Skeletal muscle cell (primary cell): ENCODE measurements around the gene TSSK2.

Source experiments
- DNase-seq: peaks from one replicate; pipeline ENCODE4 v3.0.0-alpha.2; 2010; ENCODE audit warnings: low read depth
- H3K4me3 ChIP-seq: 2 replicates; pipeline ENCODE4 v1.5.1; 2011; ENCODE audit warnings: low read depth, mild to moderate bottlenecking, control low read depth, low read length, moderate library complexity

Gene TSSK2

GRCh38 chr22:19122752-19123492 lies 8.2 kb upstream of the TSSK2 start:
- DNase-seq, result no peak
- H3K4me3 ChIP-seq, result peak overlapping the region; percentile 51

DNA sequence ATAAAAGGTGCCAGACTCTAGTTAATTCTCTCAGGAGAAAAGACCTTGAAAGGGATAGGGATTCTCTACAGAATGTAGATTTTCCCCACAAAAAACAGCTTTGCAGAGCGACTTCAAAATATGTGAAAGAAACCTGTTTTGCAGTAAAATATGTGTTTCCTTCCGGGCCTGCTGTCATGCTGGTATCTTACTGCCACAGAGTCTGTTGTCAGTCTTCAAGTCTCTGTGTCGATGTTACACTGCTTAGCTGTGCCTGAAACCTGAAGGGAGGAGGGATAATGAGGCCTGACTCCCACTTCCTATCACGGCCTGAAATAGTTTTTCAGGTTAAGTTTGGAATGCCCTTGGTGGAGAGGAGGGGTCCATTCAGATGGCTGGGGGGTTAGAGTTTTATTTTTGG lies 7.2 kb upstream of the TSSK2 start:
- no peak for DNase-seq
- no peak overlapping the region for H3K4me3 ChIP-seq

DNA sequence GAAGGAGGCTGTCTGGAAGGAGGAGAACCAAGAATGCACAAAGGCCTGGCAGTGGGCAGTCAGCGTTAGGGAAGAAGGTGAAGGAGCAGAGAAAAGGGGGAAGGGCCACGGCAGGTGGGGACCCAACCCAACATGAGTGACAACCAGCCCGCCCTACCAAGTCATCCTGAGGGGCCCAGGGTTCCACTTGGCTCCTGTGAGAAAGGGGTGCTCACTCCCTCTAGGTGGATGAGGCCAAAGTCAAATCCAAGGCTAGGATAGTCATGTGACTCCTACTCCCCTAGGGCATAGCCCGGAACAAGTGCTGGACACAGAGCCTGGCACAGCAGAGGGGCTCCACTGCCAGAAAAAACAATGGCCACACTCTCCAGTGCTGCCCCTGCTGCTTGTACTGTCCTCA lies 6.7 kb upstream of the TSSK2 start:
- DNase-seq, result no peak
- no peak overlapping the region for H3K4me3 ChIP-seq

DNA sequence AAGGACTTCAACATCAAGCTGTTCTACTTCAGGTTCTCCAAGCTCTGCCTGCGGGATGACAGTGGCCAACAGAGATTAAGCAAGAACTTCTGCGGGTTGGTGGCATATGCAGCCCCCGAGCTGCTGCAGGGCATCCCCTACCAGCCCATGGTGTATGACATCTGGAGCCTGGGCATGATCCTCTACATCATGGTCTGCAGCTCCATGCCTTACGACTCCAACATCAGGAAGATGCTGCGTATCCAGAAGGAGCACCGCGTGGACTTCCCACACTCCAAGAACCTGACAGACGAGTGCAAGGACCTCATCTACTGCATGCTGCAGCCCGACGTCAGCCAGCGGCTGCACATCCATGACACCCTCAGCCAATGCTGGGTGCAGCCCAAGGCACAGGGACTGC lies 6.1 kb upstream of the TSSK2 start:
- DNase-seq, result no peak

DNA sequence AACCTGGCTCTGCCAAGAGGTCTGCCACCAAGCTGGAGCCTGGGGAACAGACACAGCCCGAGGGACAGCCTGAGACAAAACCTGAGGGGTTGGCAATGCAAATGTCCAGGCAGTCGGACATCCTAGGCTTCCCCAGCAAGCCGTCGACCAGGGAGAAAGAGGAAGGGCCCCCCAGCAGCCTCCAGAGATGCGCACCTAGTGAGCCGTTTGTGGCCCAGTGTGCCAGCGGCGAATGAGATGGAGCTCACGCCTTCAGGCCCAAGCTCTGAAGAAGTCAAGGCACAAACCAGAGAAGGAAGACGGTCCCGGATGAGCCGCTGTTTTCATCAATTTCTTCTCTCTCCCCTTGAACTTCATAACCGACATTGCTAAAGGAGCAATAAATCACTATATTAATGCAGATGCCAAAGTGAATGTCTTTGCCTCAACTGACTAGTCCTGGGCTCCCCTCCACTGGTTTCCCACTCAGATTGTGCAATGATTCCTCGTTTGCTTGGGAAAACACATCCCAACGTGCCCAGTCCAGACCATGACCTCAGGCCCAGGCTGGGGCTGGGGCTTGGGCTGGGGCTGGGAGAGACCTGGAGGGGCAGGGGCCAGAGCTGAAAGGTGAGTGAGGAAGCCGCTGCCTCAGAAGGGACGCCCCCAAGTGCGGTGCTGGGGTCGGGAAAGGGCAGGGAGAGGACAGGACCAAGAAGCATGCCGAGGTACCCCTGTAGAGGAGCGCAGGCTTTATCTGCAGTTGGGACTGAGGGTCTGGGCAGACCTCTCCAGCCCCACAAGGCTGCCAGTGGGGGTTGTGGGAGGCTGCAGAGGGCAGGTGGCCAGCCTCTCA lies 5.4 kb upstream of the TSSK2 start:
- no peak for DNase-seq

More for the DNA sequence above, 6.1 kb upstream of the TSSK2 start:
- no peak overlapping the region for H3K4me3 ChIP-seq

DNA sequence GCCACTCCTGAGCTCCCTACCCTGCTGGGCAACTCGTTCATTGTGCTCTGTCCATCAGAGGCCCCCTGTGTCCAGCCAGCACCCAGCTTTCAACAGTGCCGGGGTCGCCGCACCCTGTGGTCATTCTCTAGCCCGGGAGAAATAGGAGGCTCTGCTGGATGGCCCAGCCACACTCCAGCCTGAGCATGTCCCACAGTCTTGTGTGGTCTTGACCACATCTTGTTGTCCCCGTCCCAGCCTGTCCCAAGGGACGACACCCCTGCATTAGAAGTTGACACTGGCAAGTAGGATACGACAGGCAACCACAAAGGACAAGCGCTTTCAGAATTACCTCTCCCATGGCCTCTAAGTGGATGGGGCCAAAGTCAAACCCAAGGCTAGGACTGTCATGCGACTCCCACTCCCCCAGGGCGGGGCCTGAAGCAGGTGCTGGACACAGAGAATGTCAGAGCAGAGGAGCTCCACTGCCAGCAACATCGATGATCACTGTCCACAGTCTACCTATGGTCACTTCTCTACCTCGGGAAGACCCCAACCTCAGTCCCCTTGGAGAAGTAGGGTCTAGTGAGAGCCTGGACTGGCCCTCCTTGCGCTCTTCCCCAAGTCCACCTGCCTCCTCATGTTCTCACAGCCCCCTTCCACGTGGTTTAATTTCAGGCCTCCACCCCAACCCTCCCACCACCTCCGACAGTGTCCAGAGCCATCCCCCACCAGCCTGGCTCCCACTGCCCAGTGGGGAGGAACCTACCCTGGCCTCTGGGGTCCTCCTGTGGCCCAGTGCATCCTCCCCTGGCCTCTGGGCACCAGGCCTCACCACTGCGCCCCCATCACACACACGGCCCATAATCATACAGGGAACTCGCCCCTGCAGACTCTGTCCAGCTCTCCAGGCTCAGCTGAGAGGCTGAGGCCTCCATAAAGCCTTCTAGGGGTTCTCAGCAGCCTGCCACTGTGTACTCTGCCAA lies 4.5 kb upstream of the TSSK2 start:
- no peak for DNase-seq

More for the DNA sequence above, 5.4 kb upstream of the TSSK2 start:
- no peak overlapping the region for H3K4me3 ChIP-seq

GRCh38 chr22:19127329-19128008 lies 3.6 kb upstream of the TSSK2 start:
- H3K4me3 ChIP-seq, result no peak overlapping the region
- no peak for DNase-seq

More for the DNA sequence above, 4.5 kb upstream of the TSSK2 start:
- H3K4me3 ChIP-seq, result no peak overlapping the region

- no peak for DNase-seq
- no peak overlapping the region for H3K4me3 ChIP-seq
Observed at GRCh38 chr22:19128009-19128401, 3.1 kb upstream of the TSSK2 start.

DNA sequence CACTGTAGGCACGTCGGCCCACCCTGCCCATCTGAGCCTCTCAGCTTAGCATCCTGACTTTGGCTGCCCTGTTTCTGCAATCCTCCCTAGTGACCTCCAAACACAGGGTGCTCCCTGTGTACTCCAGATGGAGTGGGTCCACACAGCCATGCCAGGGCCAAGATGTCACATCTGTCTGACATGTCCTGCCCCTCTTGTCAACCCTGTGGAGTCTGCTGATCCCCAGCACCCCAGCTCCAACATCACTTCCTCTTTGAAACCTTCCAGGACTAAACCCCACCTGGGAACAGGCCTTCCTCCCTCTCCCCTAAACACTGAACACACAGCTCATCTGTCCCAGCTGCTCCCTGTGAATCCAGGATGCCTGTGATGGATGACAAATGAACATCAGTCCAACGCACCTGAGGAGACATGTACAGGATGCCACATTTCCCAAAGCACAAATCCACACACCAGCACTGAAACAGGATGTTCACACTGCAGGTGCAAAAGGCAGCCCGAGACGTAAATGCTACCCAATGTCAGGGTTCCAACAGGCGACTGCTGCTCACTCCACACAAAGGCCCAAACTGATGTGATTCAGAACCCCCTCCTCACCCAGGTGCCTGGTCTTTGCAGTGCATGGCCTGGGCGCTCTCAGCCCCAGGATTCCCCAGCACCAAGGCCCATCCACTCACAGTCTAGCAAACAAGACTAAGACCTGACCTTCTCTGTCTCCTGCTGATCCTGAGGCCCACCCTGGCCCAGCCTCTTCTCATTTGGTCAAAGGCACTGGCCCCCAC lies 2.0 kb upstream of the TSSK2 start:
- DNase-seq, result no peak

DNA sequence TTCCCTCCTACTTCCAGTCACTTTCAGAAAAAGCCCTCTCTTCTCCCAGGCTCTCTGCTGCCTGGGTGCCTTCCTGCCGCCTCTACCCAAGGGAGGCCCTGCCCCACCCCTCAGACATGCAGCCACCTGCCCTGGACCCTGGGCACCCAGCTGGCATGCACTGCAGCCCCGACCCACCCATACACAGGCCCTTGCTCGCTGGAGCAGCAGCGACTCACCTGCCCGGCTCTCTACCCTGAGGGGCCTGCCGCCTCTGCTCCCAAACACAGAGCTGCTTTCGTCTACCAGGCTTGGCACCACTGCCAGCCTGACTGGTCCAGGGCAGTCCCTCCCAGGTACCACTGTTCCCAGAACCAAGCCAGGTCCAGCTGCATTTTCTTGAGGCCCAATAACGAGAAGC lies 1.2 kb upstream of the TSSK2 start:
- H3K4me3 ChIP-seq, result no peak overlapping the region
- no peak for DNase-seq

More for the DNA sequence above, 2.0 kb upstream of the TSSK2 start:
- H3K4me3 ChIP-seq, result no peak overlapping the region

DNA sequence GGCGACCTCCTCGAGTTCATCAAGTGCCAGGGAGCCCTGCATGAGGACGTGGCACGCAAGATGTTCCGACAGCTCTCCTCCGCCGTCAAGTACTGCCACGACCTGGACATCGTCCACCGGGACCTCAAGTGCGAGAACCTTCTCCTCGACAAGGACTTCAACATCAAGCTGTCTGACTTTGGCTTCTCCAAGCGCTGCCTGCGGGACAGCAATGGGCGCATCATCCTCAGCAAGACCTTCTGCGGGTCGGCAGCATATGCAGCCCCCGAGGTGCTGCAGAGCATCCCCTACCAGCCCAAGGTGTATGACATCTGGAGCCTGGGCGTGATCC lies 542 bp downstream of the TSSK2 start:
- H3K4me3 ChIP-seq, result no peak overlapping the region
- no peak for DNase-seq

GRCh38 chr22:19132153-19132552 lies 1.0 kb downstream of the TSSK2 start:
- no peak overlapping the region for H3K4me3 ChIP-seq
- no peak for DNase-seq

- DNase-seq, result no peak
- H3K4me3 ChIP-seq, result no peak overlapping the region
Observed at GRCh38 chr22:19132693-19133400, 1.7 kb downstream of the TSSK2 start.

DNA sequence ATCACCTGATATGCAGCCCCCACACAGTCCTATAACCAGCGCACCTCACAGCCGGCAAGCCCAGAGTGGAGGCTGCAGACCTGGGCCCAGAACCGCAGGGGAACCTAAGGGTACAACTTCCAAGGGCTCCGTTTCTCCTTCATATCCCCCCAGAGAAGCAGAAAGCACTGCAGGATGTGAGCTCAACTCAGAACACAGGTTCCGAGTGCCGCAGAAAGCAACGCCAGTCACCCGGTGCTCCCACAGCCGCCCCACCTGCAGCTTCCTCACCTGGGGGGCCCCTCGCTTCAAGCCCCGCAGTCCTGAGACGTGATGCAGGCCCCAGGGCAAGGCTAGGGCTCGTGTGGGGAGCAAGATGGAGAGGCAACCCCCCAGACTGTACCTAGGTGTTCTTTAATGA lies 2.5 kb downstream of the TSSK2 start:
- no peak overlapping the region for H3K4me3 ChIP-seq
- no peak for DNase-seq

DNA sequence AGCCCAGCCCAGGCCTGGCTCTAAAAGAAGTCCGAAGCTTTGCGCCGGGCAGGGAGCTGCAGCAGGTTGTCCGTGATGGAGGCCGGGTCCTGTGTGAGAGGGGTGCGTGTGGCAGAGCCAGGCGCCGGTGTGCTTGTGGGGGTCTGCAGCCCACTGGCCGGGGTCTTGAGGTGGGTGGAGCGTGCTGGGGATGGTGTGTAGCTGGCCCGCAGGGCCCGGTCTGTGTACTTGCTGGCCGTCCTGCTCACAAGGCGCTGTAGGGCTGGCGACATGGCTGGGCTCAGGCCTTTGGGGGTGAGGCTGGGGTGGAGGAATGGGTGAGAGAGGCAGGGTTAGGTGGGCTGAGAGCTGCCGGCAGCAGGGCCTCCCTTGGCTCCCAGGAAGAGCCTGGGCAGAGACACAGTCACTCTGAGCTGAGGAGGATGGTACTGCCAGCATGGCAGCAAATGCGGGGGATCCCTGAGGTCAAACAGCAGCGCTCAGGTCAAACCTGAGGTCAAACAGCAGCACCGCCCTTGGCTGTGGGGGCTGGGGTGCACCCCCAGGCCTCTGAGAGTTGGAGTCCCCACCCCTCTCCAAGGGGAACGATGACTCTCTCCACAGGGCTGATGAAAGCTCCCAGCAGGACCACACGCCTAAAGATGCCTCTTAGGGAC lies 3.2 kb downstream of the TSSK2 start:
- H3K4me3 ChIP-seq, result no peak overlapping the region
- no peak for DNase-seq

- H3K4me3 ChIP-seq, result no peak overlapping the region
- no peak for DNase-seq
Observed at GRCh38 chr22:19134874-19135273, 3.8 kb downstream of the TSSK2 start.

- DNase-seq, result no peak
- H3K4me3 ChIP-seq, result no peak overlapping the region
Observed at GRCh38 chr22:19136915-19137314, 5.8 kb downstream of the TSSK2 start.
